Hindlimb muscle (tissue), 1 donor: ENCODE results near the gene MBD3L1. TPM values are rescaled to one million over a fixed set of nuclear protein-coding genes. Genes with fewer than 3 reads are reported as not detected.

Source experiments
- DNase-seq: peaks from one replicate; pipeline ENCODE4 v3.0.0-alpha.2; 2013
- polyA plus RNA-seq: library from polyadenylated mRNA; unstranded; fragments of 120-200 nt; gene quantifications from one replicate; pipeline ENCODE4 v1.2.1, GENCODE V29; 2013; ENCODE audit not compliant: insufficient read length

Gene MBD3L1
- polyA plus RNA-seq, result not detected

DNA sequence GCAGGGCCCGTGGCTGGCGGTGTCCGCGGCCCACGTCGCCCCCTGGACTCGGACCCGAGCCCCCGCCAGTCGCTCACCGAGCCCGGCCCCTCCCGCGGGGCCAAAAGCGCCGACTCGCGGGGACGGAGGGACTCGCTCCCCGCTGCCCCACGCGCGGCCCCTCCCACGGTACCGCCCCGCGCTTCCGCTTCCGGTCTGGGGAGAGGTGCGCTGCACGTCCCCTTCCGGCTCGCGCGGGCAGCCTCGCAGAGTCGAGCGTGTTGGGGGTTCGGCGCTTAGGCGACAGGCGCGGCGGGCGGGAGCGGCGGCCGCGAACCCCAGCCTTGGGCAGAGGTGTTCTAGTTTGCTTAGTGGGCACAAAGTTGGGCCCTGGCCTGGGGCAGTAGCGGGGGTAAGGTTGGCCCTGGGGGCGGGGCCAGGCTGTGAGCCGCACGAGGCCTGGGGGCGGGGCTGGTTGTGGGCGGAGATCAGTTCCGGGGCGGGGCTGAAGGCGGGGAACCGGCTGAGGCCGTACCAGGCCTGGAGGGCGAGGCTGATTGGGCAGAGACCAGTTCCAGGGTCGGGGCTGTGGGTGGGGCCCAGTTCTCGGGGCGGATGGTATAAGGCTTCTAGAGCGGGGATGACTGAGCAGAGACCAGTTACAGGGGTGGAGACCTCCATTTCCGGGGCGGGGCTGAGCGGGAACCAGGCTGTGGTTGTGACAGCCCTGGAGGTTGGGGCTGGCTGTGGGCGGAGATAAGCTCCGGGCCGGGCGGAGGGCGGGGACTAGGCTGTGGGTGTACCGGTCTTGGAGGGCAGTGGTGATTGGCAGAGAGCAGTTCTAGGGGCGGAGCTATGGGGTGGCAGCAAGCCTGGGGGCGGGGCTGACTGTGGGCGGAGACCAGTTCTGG is at the start of gene MBD3L1, which contains the start of gene ZNF558:
Gene MBD3L1 (plus strand): TSS at position 246 of the 890 bp plus-strand sequence. CDS start 10,302 bp downstream, outside the sequence.
Gene ZNF558 (minus strand): TSS at position 173 of the 890 bp plus-strand sequence. CDS start 9,645 bp downstream, outside the sequence.
- DNase-seq, result peak; percentile 95

GRCh38 chr19:8794823-8795222 is 37.4 kb upstream of the MBD3L1 start:
- DNase-seq, result no peak

- no peak for DNase-seq
These were observed 25.5 kb upstream of the MBD3L1 start for GRCh38 chr19:8806661-8807060.

DNA sequence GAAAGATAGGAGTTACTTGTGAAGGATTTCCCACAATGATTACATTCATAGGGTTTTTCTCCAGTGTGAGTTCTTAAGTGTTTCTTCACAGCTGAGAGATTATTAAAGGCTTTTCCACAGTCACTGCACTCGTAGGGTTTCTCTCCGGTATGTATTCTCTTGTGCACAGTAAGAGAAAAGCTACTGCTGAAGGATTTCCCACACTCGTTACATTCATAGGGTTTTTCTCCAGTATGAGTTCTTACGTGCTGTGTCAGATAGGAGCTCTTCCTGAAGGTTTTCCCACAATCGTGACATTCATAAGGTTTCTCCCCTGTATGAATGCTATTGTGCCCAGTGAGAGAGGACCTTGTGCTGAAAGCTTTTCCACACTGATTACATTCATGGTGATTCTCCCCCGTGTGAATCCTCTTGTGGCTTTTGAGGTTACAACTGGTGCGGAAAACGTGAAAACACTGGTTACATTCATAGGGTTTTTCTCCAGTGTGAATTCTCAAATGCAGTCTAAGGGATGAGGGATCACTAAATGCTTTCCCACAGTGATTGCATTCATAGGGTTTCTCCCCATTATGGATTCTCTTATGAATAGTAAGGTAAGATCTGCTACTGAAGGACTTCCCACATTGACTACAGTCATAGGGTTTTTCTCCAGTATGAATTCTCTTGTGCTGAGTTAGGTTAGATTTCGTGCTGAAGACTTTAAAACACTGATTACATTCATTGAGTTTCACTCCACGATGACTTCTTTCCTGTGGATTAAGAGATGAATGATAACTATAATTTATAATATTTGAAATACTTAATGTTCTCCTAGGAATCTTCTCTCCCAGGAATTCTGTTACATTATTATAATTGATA is 20.6 kb upstream of the MBD3L1 start:
- no peak for DNase-seq

DNA sequence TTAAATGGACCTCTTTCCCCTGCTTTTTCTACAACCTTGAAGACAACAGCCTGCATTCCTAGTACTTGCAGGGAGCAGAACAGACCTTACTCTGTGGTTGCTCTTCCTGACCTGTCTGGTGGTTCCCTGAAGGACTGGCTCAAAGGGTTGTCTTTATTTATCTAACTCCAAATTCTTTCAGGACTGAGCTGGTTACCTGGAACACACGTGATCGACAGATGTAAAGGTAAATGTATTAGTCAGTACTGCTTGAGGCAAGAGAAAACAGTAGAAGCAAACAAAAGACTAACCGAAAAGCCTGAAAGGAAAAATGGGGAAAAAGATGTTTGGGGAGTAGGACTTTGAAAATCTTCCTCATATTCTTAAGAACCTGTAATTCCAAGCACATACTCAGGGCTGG is 18.0 kb upstream of the MBD3L1 start:
- DNase-seq, result no peak

GRCh38 chr19:8815780-8816179 is 16.4 kb upstream of the MBD3L1 start:
- DNase-seq, result no peak

DNA sequence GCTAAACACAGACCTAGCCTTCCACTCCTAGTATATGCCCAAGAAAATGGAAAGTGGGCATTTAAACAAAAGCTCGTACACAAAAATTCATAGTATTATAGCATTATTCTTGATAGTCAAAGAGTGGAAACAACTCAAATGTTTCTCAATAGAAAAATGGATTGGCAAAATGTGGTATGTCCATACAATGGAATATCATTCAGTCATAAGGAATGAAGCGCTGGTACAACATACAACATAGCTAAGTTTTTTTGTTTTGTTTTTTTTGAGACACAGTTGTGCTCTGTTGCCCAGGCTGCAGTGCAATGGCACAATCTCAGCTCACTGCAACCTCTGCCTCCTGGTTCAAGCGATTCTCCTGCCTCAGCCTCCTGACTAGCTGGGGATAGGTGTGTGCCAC is 11.9 kb upstream of the MBD3L1 start:
- no peak for DNase-seq

DNA sequence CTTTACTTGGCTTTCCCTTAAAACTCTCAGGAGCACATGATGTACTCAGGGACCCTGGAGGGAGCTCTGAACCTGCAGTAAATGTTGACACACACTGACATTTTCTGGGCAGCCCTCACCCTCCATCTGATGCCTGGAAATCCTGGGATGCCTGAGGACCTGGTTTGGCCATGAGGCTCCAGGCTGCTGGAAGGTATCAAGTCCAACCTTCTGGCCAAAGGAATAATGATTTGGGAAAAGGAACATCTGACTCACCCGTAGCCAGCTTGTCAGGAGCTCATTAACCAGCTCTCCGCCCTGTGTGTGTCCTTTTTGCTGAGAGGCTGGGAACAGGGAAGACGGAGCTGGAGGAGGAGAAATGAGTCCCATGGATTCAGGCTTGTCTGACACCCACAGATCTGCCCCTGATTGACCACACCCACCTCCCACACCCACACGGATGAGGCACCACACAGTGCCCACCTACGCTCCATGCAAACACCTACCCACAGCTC is 10.4 kb upstream of the MBD3L1 start:
- no peak for DNase-seq

GRCh38 chr19:8826371-8826770 is 5.8 kb upstream of the MBD3L1 start:
- DNase-seq, result no peak

- DNase-seq, result no peak
These were observed 4.9 kb upstream of the MBD3L1 start for GRCh38 chr19:8827277-8827676.

DNA sequence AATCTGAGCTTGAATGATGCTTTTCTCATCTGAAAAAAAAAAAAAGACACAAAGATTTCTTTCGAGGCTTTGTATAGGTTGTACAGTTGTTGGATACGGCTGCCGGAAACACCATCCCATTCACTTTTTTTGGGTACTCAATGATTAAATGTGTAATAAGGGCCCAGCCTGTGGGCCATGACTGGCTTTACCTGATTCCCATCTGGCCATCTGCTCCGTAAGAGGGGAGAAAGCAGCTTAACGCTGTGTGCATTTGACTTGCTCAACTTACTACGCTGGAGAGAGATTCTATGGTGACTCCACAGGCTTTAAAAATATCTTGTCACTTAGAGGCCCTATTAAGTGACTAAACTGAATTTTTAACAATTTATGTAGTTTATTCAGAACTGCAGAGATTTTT is 804 bp upstream of the MBD3L1 start:
- DNase-seq, result no peak

DNA sequence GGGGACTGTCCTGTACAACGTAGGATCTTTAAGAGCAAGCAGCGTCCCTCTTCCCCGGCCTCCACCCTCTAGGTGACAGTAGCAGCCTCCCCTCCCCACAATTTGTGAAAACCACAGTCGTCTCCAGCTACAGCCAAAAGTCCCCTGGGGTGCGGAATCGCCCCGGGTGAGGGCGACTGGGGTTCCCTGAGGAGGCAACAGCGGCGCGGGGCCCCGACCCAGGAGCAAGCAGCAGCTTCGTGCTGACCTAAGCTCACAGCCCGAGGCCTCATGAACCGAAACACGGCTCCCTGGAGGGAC is 395 bp upstream of the MBD3L1 start:
- DNase-seq, result no peak

DNA sequence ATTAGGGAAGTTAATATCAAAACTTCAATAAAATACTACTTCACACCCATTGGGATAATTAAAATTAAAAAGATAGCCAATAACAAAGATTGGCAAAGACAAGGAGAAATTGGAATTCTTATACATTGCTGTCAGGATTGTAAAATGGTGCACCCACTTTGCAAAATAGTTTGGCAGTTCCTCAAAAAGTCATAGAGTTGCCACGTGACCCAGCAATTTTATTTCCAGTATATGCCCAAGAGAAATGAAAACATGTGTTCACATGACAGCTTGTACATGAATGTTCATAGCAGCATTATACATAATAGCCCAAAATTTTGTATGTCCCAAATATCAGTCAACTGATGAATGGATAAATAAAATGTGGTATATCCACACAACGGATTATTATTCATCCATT is 3.3 kb downstream of the MBD3L1 start:
- no peak for DNase-seq

DNA sequence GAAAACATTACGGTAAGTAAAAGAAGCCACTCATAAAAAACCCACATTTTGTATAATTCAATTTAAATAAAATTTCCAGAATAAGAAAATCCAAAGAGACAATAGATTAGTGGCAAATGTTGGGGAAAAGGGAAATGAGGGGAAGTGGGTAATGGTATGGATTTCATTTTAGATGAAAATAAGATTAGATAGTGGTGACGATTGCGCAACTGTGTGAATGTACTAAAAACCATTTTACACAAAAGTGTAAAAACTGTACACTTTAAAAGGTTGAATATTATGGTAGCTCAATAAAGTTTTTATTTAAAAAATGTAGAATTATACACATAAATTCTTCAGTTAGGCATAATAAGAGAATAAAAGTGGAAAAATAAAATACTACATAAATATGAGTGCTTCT is 3.7 kb downstream of the MBD3L1 start:
- no peak for DNase-seq

DNA sequence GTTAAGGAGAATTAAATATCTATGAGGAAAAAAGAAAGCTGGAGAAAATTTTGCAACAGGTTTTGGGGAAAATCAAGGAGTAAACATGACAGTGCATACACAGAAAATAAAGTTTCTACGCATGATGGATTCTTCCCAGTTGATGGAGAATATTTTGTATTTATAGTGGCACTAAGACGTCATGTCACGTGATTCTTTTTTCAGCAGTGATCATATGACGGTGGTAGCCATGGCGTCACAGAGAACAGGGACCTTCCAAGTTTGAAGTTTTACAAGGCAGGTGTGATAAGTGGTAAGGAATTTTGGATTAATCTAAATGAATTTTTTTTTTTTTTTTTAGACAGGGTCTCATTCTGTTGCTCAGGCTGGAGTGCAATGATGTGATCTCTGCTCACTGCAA is 8.5 kb downstream of the MBD3L1 start:
- no peak for DNase-seq

GRCh38 chr19:8846819-8847218 is 14.6 kb downstream of the MBD3L1 start:
- no peak for DNase-seq

DNA sequence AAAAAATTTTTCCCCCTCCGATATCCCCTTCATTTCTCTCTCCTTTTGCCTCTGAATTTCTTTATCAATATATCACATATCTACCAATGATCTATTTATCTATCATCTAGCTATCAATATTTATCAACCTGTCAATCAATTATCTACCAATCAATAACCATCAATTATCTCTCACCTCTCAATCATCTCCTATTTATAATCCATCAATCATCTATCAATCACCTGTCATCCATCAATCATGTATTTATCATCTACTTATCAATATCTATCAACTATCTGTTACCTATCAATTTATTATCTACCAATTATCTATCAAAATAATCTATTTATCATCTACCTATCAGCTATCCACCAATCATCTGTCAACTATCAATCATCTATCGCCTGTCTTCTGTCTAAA is 17.1 kb downstream of the MBD3L1 start:
- no peak for DNase-seq

DNA sequence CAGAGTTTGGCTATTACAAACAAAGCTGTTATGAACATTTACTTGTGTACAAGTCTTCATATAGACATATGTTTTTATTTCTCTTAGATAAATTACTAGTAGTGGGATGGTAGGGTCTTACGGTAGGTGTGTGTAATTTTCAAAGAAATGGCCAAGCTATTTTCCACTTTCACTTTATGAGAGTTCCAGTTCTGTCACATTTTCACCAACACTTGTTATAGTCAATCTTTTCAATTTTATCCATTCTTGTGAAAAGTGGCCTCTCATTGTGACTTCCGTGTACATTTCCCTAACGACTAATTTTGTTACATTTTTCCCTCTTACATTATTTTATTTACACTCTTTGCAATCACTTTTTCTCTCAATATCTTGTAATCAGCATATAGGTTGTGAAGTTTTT is 18.3 kb downstream of the MBD3L1 start:
- DNase-seq, result no peak

GRCh38 chr19:8858260-8858659 is 26.1 kb downstream of the MBD3L1 start:
- DNase-seq, result no peak

GRCh38 chr19:8866344-8866743 is 34.2 kb downstream of the MBD3L1 start:
- DNase-seq, result no peak

GRCh38 chr19:8877854-8878705 is 45.9 kb downstream of the MBD3L1 start:
- DNase-seq, result no peak

GRCh38 chr19:8880868-8881488 is 48.8 kb downstream of the MBD3L1 start:
- no peak for DNase-seq
